Transverse colon (tissue), 4 donors: ENCODE results near the gene TNNT2. TPM values are rescaled to one million over a fixed set of nuclear protein-coding genes. Genes with fewer than 3 reads are reported as not detected.

Source experiments
- DNase-seq: peaks from one replicate; pipeline ENCODE4 v3.0.0-alpha.2; 2019
- H3K27ac ChIP-seq, 4 donors: fragments of 200-600 bp; sonication (generic); 2 replicates each; pipeline ENCODE4 v1.5.1; 2016 to 2018; ENCODE audit warnings: inconsistent platforms in 4 of 4
- H3K27me3 ChIP-seq: fragments of 200-600 bp; sonication (generic); 2 replicates; pipeline ENCODE4 v1.5.1; 2017; ENCODE audit warnings: inconsistent platforms
- H3K36me3 ChIP-seq, 4 donors: fragments of 200-600 bp; sonication (generic); 2 replicates each; pipeline ENCODE4 v1.5.1; 2017 to 2019; ENCODE audit warnings: inconsistent platforms in 4 of 4
- H3K4me1 ChIP-seq, 4 donors: fragments of 200-600 bp; sonication (generic); 2 replicates each; pipeline ENCODE4 v1.5.1; 2017 to 2020; ENCODE audit warnings: inconsistent platforms in 4 of 4
- H3K4me3 ChIP-seq, 4 donors: fragments of 200-600 bp; sonication (generic); 1 replicate in 1 of 4; 2 replicates in 3 of 4; pipeline versions ENCODE4 v1.5.1 to v1.6.1; 2017 to 2019; ENCODE audit warnings: inconsistent platforms in 4 of 4
- H3K9me3 ChIP-seq, 2 donors: fragments of 200-600 bp; sonication (generic); 2 replicates each; pipeline ENCODE4 v1.5.1; 2017 to 2019; ENCODE audit warnings: inconsistent platforms in 2 of 2
- CTCF ChIP-seq, 5 experiments: fragments of 200-600 bp in 3 of 5; fragments of 450-650 bp in 2 of 5; sonication (generic) in 3 of 5; IDR thresholded peaks; 1 replicate in 2 of 5; 2 replicates in 3 of 5; pipeline ENCODE4 v1.5.1; 2016 to 2017; ENCODE audit warnings: antibody characterized with exemption in 5 of 5, inconsistent platforms in 3 of 5, mild to moderate bottlenecking in 2 of 5, moderate library complexity in 1 of 5
- EP300 ChIP-seq: sonication (generic); formaldehyde crosslinking; IDR thresholded peaks from one replicate; pipeline ENCODE4 v1.6.1; 2017; ENCODE audit warnings: antibody characterized with exemption, low read depth
- POLR2A ChIP-seq: fragments of 450-650 bp; IDR thresholded peaks from one replicate; pipeline ENCODE4 v1.6.1; 2016; ENCODE audit warnings: antibody characterized with exemption, mild to moderate bottlenecking, moderate library complexity
- POLR2AphosphoS5 ChIP-seq, 3 donors: sonication (generic); formaldehyde crosslinking; IDR thresholded peaks; one replicate each; pipeline ENCODE4 v1.6.1; 2016; ENCODE audit warnings: antibody characterized with exemption in 3 of 3
- WGBS, 2 donors: methylation state at CpG; one replicate each; pipeline ENCODE4 v1.1.5; 2018; ENCODE audit warnings: low coverage in 1 of 2; 5-methylcytosine and 5-hydroxymethylcytosine counted together
- in situ Hi-C, 4 donors: fragments of 200-750 bp; cut with MboI; loops; one replicate each; pipeline versions ENCODE4 v1.15.0 to v1.15.1; 2017; ENCODE audit warnings: low sequenced_read_pairs in 3 of 4, low pct_ligation_motif_present in 1 of 4, low pct_unique_long_range_greater_than_20kb in 1 of 4
- intact Hi-C: fragments of 100-400 bp; cut with DNase I; formaldehyde crosslinking; loops from one replicate; pipeline ENCODE4 v1.15.1; 2023; ENCODE audit warnings: low total_unique reads
- total RNA-seq, 4 donors: library from RNA; depleted of rRNA; stranded (reverse); fragments of >200 nt; gene quantifications; one replicate each; pipeline ENCODE4 v1.1.0, GENCODE V29; 2016

The TNNT2 gene
- total RNA-seq, 4 donors from 2014 or later: 0.14 to 0.95 TPM; not detected in 2

DNA sequence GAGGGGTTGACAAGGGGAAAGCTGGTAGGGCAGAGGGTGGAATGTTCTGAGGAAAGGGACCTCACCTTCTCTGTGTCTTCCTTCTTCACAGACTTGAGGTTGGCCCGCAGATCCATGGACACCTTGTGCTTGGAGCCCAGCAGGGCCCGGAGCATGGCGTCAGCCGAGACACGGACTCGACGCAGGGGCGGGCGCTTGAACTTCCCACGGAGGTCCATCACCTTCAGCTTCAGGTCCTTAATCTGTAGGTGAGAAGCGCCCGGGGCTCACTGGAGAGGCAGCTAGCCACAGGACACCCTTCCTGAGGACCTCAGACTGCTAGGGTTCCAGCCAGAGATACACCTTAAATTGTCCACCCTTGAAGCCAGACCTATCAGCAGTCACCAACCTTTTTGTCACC, 33.8 kb upstream of the TNNT2 start:
- Histone ChIP-seq H3K4me3 (no peak overlapping the region), H3K27me3 (no peaks in the 10 kb centered on the region), H3K36me3 (no peaks in the 10 kb centered on the region), H3K4me1 (peaks cover 0 to 14% (median 11%) of the 10 kb centered on the region in 4 donors), H3K27ac (no peak overlapping the region), H3K9me3 (no peaks in the 10 kb centered on the region)
- no peak for TF ChIP-seq POLR2A
- TF ChIP-seq EP300: no peak
- no peak for TF ChIP-seq POLR2AphosphoS5 (IDR thresholded peaks at IDR 0.05)
- TF ChIP-seq CTCF (IDR thresholded peaks at IDR 0.05): no peak
- DNase-seq: no peak
- intact Hi-C loops (no loop called here), in situ Hi-C loops (no loop called here)
- WGBS, 2 donors: 94% methylated on average over 12 of the region's 12 CpGs; no CpG with 5 or more reads in 1 of the 2 donors

GRCh38 chr1:201409440-201409839, 32.0 kb upstream of the TNNT2 start:
- WGBS, 2 donors: 72 to 74% methylated on average over 6 to 8 of the region's 8 CpGs
- Histone ChIP-seq H3K27me3 (no peaks in the 10 kb centered on the region), H3K4me1 (peaks cover 8 to 32% (median 21%) of the 10 kb centered on the region in 4 donors), H3K9me3 (no peaks in the 10 kb centered on the region), H3K36me3 (no peaks in the 10 kb centered on the region), H3K27ac (no peak overlapping the region), H3K4me3 (no peak overlapping the region)
- TF ChIP-seq POLR2AphosphoS5 (IDR thresholded peaks at IDR 0.05) (no peak), EP300 (no peak), CTCF (IDR thresholded peaks at IDR 0.05) (no peak), POLR2A (no peak)
- intact Hi-C loops (loop anchor here (5.0 kb wide), 1 partner anchor 157 kb away; no protein-coding TSS in a partner anchor), in situ Hi-C loops (no loop called here)
- no peak for DNase-seq

DNA sequence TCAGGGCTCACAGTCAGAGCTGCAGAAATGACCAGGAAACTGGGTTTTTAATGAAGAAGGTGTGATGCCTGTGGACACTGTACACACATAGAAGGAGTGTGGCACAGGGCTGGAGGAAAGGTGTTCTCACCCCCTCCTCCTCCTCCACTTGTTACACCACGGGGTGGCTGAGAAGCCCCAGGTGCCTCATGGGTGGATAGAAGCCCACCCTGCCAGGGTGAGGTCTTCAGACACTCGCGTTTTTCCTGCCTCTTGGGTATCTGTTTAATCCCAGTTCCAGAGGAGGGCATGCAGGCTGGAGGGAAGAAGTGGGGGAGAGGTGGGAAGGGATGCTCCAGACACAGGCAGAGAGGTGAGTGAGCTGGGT, 31.3 kb upstream of the TNNT2 start:
- Histone ChIP-seq H3K27me3 (no peaks in the 10 kb centered on the region), H3K36me3 (no peaks in the 10 kb centered on the region), H3K9me3 (no peaks in the 10 kb centered on the region), H3K27ac (no peak overlapping the region), H3K4me3 (no peak overlapping the region), H3K4me1 (peaks cover 8 to 38% (median 27%) of the 10 kb centered on the region in 4 donors)
- 69% methylated on average over 3 of the region's 3 CpGs; no CpG with 5 or more reads in 1 of the 2 donors for WGBS, 2 donors
- in situ Hi-C loops (no loop called here), intact Hi-C loops (loop anchor here (5.0 kb wide), 1 partner anchor 157 kb away; no protein-coding TSS in a partner anchor)
- TF ChIP-seq EP300 (no peak), CTCF (IDR thresholded peaks at IDR 0.05) (no peak), POLR2A (no peak), POLR2AphosphoS5 (IDR thresholded peaks at IDR 0.05) (no peak)
- no peak for DNase-seq

- intact Hi-C loops: loop anchor here (5.0 kb wide), 1 partner anchor 156 kb away; no protein-coding TSS in a partner anchor
- Histone ChIP-seq H3K9me3 (no peaks in the 10 kb centered on the region), H3K4me1 (peaks cover 8 to 42% (median 29%) of the 10 kb centered on the region in 4 donors), H3K4me3 (no peak overlapping the region), H3K36me3 (no peaks in the 10 kb centered on the region), H3K27ac (peak overlapping the region in 1 of 4 donors; percentile 82), H3K27me3 (no peaks in the 10 kb centered on the region)
- no peak for TF ChIP-seq POLR2A
- TF ChIP-seq CTCF (IDR thresholded peaks at IDR 0.05): peak; percentile 90 to 96 (median 95)
- DNase-seq: peak; percentile 90
- WGBS, 2 donors: 2 to 32% methylated on average over 4 to 11 of the region's 11 CpGs
- in situ Hi-C loops: no loop called here
Observed at GRCh38 chr1:201408176-201408833, 30.8 kb upstream of the TNNT2 start.
